DMS153 treated with DMSO at 0.1 percent for 48 hours (cell line): ENCODE measurements around the gene ZNF827.

Source experiments
- DNase-seq: peaks from one replicate; lab custom pipeline; 2025; ENCODE audit not compliant: unreplicated experiment; lab: John Stamatoyannopoulos, UW

The ZNF827 gene, protein sequence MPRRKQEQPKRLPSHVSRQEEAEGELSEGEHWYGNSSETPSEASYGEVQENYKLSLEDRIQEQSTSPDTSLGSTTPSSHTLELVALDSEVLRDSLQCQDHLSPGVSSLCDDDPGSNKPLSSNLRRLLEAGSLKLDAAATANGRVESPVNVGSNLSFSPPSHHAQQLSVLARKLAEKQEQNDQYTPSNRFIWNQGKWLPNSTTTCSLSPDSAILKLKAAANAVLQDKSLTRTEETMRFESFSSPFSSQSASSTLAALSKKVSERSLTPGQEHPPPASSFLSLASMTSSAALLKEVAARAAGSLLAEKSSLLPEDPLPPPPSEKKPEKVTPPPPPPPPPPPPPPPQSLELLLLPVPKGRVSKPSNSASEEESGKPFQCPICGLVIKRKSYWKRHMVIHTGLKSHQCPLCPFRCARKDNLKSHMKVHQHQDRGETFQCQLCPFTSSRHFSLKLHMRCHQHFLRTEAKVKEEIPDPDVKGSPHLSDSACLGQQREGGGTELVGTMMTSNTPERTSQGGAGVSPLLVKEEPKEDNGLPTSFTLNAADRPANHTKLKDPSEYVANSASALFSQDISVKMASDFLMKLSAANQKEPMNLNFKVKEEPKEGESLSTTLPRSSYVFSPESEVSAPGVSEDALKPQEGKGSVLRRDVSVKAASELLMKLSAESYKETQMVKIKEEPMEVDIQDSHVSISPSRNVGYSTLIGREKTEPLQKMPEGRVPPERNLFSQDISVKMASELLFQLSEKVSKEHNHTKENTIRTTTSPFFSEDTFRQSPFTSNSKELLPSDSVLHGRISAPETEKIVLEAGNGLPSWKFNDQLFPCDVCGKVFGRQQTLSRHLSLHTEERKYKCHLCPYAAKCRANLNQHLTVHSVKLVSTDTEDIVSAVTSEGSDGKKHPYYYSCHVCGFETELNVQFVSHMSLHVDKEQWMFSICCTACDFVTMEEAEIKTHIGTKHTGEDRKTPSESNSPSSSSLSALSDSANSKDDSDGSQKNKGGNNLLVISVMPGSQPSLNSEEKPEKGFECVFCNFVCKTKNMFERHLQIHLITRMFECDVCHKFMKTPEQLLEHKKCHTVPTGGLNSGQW

DNA sequence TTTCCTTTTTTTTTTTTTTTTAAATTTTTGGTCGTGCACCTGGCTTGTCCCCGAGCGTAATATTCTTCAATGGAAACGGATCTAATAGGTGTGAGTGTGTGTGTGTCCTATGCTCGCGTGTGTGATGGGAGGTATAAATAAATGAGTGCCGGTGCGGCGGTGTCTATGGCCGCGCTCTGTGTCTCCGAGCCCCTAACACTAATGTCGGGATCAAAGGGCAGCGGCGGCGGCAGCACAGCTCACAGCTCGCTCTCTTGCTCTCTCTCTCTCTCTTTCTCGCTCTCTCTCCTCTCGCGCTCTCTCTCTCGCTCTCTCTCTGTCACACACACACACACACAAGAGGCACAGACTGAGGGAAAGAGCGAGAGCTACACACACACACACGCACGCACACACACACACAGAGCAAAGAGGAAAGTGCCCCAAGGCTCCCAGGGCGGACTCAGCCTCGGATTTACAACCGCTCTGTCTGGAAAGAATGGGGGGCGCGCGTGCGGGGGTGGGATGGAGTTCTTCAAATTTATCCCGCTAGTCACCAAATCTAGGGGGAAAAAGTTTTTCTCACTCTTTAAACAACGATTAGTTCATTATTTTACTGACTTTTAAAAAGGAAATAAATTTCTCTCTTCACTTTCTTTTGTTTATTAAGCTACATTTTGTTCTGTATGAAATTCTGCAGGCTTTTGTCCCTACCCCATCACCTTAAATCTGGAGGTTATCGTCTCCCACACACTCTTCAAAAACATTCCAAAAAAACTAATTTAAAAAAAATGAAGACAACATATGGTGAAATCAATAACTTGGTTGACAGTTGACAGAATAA, at the start of gene ZNF827:
Gene ZNF827 (minus strand): TSS at position 206 of the 823 bp plus-strand sequence. CDS start 416 bp downstream, outside the sequence.
- DNase-seq, result peak; percentile 30

DNA sequence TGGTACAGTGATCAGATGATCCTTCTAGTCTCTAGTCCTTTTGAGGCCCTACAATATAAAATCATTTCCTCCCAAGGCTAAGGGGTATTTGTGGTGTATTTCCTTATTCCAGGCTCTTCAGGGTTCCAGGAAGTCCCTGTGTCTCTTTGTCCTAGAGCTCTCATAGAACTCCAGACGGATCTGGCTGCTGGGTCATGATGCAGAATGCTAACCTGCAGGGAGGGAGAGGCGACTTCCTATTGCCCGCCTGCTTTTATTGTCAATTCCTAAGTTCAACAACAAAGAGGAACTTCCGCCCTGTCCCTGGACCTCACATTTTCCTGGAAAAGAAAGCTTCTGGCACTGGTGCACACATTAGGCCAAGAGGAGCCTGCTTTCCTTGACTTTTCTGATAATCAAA, 45.9 kb upstream of the ZNF827 start:
- DNase-seq, result no peak

- no peak for DNase-seq
These were observed 44.2 kb upstream of the ZNF827 start for GRCh38 chr4:145982791-145983190.

DNA sequence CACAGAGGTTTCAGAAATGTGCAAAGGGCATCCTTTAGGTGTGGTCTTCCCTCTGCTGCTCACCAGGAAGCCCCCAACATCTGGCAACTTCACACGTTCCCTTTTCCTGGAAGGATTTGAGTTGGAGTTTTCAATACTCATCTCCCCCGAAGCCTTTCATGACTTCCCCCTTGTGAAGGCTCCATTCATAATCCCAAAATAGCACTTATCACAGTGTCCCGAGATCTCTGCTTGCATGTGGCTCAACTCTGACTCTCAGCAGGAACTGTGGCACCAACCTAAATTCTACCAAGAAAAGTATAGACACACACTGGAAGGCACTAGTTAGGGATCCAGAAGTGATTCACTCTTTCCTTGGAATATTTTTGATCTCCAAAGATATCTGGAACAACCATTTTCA, 40.5 kb upstream of the ZNF827 start:
- no peak for DNase-seq

- no peak for DNase-seq
These were observed 38.1 kb upstream of the ZNF827 start for GRCh38 chr4:145976680-145977079.

DNA sequence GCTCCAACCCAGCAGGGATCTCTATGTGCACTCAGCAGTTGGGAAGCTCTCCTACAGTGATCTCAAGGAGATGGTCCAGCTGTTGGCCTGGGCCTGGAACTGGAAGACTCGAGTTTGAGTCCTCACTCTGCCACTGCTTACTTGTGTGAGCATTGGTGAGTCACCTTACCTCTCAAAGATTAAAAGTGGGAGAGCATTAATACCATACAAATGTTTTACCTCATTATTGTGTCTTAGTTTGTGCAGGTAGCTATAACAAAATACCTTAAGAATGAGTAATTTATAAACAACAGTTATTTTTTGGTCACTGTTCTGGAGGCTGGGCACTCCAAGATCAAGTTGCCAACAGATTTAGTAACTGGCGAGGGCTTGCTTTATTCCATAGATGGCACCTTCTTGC, 21.4 kb upstream of the ZNF827 start:
- no peak for DNase-seq

- DNase-seq, result no peak
These were observed 18.7 kb upstream of the ZNF827 start for GRCh38 chr4:145957302-145957701.

- no peak for DNase-seq
These were observed 17.8 kb upstream of the ZNF827 start for GRCh38 chr4:145956288-145956890.

DNA sequence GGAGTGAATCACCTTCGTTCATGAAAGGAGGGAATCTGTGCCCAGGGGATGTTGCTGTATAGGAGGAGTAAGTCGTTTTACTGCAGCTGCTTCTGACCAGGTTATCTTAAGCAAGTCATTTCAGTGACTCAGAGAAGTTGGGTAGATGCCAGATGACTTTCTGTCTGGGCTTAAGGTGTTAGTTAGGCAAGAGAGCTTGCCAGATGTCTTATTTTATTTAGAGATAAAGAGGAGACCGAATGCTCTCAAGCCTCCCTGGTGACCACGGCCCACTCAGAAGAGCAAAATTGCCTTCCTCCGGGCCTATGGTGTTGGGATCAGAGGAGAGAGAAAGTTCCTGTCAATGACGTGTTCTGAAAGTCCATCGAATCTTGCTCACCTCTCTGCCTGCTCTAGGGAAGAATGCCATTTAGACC, 16.3 kb upstream of the ZNF827 start:
- DNase-seq, result no peak

GRCh38 chr4:145951931-145952330, 13.3 kb upstream of the ZNF827 start:
- no peak for DNase-seq

DNA sequence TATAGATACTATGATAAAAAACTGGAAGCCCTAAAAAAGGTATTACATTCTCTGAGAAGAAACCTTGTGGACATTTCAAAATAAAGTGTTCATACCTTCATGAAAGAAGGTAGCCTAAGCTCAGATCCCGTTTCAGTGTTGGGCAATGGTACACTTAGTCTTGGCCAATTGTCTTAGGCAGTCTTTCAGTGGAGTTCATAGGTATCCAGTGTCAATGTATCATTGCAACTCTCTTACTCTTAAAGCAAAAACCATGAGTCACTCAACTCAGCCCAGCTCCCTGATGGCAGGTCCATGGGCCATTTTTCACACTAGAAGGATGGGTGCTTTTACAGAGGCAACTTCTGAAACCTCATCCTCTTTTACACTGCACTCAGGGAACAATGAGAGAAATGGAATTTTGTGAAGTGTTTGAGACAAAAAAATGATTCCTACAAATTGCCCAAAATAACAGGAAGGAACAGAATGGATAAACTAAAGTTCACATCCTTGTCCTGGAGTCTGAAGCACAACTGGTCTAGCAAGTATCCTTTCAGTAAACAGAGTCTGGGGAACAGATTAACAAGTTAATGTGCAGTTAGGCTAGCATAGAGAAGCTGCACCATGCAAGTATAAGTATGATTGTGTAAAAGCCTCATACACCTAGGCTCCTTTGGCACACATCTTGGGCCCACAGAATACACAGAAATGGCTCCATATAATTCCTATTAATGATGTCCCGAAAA, 7.0 kb upstream of the ZNF827 start:
- no peak for DNase-seq

- no peak for DNase-seq
These were observed 6.3 kb upstream of the ZNF827 start for GRCh38 chr4:145944886-145945285.

DNA sequence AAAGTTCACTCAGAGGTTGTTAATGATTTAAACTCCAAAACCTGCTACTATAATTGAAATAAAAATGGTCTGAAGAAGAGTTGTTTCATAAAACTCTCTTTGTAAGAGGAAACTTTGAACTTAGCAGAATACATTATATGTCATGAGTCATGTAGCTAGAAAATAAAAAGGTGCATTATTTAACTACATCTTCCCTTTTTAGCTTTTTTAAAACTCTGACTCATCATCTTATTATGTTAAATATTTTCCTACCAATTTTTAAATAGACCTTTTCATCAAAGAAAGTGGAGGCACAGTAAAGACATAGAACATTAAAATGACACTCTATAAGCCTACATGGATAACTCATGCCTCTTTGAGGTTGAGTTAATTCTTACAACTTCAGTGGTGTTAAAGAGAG, 1.2 kb upstream of the ZNF827 start:
- DNase-seq, result no peak

DNA sequence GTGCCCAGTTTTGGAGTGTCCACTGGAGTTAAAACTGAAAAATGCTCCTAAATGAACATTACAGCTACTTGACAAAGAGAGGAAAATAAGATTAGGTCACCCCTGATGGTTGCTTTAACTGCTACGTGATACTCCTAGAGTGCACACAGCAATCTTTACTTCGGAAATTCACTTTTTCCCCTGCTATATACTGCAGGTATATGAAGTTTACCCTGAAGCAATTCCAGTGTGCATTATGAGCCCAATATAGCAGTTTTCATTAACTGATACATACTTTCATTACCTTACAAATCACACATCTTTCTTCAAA, 773 bp upstream of the ZNF827 start:
- no peak for DNase-seq

DNA sequence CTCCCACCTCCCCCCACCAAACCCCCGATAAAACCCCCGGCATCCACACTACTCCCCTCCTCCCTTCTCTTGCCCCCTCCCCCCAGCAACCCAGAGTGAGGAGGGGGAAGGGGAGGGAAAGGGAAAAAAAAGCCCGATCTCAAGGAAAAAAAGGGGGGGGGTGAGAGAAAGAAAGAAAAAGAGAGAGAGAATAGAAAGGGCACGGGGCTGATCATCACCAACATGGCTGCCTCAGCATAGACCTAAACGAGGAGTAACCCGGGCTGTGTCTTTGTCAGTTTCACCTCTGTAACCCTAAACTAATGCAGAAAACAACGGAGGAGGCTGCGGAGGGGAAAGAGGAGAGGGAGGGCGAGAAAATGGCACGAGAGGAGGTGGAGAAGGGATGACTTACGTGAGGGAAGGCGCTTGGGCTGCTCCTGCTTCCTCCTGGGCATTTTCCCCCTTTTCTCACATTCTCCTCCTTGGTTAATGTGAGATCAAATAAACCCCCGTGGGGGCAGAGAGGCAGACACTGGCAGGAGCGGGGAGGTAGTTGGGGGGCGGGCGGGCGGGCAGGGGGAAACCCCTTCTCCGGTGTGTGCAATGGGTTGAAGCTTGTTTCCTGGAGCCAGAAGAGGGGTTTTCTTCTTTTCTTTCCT, 532 bp downstream of the ZNF827 start:
- DNase-seq, result peak; percentile 30

DNA sequence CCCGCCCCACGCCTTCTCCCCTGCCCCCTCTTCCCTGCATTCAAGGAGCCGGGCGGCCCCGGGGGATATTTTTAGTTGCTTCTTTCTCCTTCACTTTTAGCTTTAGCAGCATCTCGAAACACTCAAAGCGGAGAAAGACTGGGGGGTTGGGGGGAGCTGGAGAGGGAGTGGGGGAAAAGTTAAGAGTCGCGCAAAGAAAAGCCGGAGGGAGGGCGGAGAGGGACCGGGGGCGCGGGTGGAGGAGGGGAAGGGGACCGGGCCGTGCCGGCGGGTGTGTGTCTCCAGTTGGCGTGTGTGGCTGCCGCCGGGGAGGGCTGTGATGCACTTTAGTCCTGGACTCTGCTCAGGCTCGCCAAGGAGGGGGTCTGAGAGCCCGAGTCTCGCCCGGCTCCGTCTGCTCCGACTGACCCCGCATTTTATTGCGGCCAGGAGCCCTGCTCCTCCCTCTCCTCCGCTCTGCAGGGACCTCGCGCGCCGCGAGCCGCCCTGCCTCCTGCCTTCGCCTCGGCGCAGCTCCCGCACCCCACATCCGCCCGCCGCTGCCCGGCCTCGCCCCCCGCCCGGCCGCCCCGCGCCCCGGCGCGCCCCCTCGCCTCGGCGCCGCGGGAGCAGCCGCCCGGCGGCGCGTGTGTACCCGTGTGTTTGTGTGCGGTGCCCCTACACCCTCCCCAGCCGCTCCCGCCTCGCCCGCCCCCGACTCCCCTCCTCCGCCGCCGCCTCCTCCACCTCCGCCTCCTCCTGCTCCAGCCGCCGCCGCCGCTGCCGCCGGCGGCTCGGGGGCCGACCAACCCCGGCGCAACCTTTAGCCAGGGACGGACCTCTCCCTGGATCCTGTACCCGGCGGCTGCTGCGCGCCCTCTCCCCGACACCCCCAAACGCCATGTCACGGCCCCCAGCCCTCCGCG, 1.4 kb downstream of the ZNF827 start:
- peak; percentile 18 for DNase-seq

DNA sequence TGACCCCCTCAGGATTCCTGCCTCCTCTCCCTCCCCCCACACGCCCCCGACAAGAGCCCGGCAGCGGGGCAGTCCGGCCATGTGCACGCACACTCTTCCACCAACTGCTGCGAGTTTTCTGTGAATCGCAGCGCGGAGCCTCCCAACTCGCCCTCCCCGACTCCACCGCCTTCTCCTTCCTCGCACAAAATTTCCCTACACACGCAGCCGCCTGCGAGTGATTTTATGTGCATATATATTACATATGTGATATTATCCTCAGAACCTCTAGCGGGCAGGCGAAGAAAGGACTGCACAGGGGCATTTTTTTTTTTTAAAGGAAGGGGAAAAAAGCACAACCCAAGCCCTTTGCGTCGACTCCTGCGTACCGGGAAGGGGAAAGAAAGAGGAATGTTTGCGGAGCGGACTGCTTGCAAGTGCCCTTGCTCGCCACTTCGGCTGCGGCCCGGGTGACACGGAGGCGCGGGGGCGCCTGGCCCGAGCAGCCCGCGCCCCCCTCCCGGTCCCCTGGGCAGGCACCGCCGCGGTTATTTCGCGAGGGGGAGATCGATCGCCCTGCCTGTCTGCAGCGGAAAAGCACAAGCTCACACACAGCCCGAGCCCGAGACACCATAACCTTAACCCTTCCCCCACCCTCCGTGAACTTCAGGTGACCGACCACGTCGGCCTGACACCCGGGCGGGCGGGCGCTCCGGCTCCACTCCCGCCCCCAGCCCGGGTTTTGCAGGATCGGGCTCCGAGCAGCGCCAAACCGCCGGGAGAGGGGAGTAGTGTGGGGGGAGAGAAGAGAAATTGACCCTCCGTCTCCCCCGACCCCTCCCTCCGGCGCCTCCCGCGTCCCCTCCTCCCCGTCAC, 2.3 kb downstream of the ZNF827 start:
- peak; percentile 33 for DNase-seq
